ENCODE measurements around the gene BEGAIN. TPM values are rescaled to one million over a fixed set of nuclear protein-coding genes. Genes with fewer than 3 reads are reported as not detected.

The BEGAIN gene
- total RNA-seq, 6 experiments from 2014 or later, result 0.05 to 0.20 (median 0.14) TPM; not detected in 1

- Mint-ChIP-seq H3K9me3 (no peaks in the 10 kb centered on the region), H3K27me3 (ENCODE audit: insufficient read depth) (peaks cover 52% of the 10 kb centered on the region), H3K27ac (no peak overlapping the region), H3K36me3 (ENCODE audit: low read depth) (no peaks in the 10 kb centered on the region), H3K4me3 (no peak overlapping the region), H3K4me1 (ENCODE audit: low read depth) (no peaks in the 10 kb centered on the region)
- no peak for TF ChIP-seq CTCF (IDR thresholded peaks at IDR 0.05)
- no peak for DNase-seq
Measured at GRCh38 chr14:100566586-100566985, 20.6 kb downstream of the BEGAIN start.

- Mint-ChIP-seq H3K27me3 (ENCODE audit: insufficient read depth) (peaks cover 49% of the 10 kb centered on the region), H3K36me3 (ENCODE audit: low read depth) (no peaks in the 10 kb centered on the region), H3K4me1 (ENCODE audit: low read depth) (no peaks in the 10 kb centered on the region), H3K27ac (no peak overlapping the region), H3K4me3 (no peak overlapping the region), H3K9me3 (no peaks in the 10 kb centered on the region)
- DNase-seq, result no peak
- TF ChIP-seq CTCF (IDR thresholded peaks at IDR 0.05), result no peak
Measured at GRCh38 chr14:100566119-100566518, 21.1 kb downstream of the BEGAIN start.

- Mint-ChIP-seq H3K9me3 (no peaks in the 10 kb centered on the region), H3K27me3 (ENCODE audit: insufficient read depth) (peaks cover 48% of the 10 kb centered on the region), H3K4me3 (no peak overlapping the region), H3K27ac (no peak overlapping the region), H3K36me3 (ENCODE audit: low read depth) (no peaks in the 10 kb centered on the region), H3K4me1 (ENCODE audit: low read depth) (no peaks in the 10 kb centered on the region)
- no peak for TF ChIP-seq CTCF (IDR thresholded peaks at IDR 0.05)
- no peak for DNase-seq
Measured at GRCh38 chr14:100565650-100566049, 21.6 kb downstream of the BEGAIN start.

GRCh38 chr14:100564512-100564911 lies 22.7 kb downstream of the BEGAIN start:
- H3K4me3 Mint-ChIP-seq, result no peak overlapping the region
- H3K36me3 Mint-ChIP-seq (ENCODE audit: low read depth), result no peaks in the 10 kb centered on the region
- no peaks in the 10 kb centered on the region for H3K9me3 Mint-ChIP-seq
- H3K27me3 Mint-ChIP-seq (ENCODE audit: insufficient read depth), result peaks cover 50% of the 10 kb centered on the region
- H3K4me1 Mint-ChIP-seq (ENCODE audit: low read depth), result no peaks in the 10 kb centered on the region
- no peak for TF ChIP-seq CTCF (IDR thresholded peaks at IDR 0.05)
- no peak for DNase-seq
- no peak overlapping the region for H3K27ac Mint-ChIP-seq

GRCh38 chr14:100562751-100563150 lies 24.5 kb downstream of the BEGAIN start:
- H3K36me3 Mint-ChIP-seq (ENCODE audit: low read depth), result no peaks in the 10 kb centered on the region
- H3K9me3 Mint-ChIP-seq, result no peaks in the 10 kb centered on the region
- DNase-seq, result no peak
- H3K27me3 Mint-ChIP-seq (ENCODE audit: insufficient read depth), result peaks cover 53% of the 10 kb centered on the region
- no peak overlapping the region for H3K27ac Mint-ChIP-seq
- no peak for TF ChIP-seq CTCF (IDR thresholded peaks at IDR 0.05)
- H3K4me1 Mint-ChIP-seq (ENCODE audit: low read depth), result no peaks in the 10 kb centered on the region
- H3K4me3 Mint-ChIP-seq, result no peak overlapping the region

- H3K27me3 Mint-ChIP-seq (ENCODE audit: insufficient read depth), result peaks cover 49% of the 10 kb centered on the region
- no peaks in the 10 kb centered on the region for H3K36me3 Mint-ChIP-seq (ENCODE audit: low read depth)
- no peaks in the 10 kb centered on the region for H3K9me3 Mint-ChIP-seq
- no peak for TF ChIP-seq CTCF (IDR thresholded peaks at IDR 0.05)
- no peak overlapping the region for H3K4me3 Mint-ChIP-seq
- DNase-seq, result no peak
- no peak overlapping the region for H3K27ac Mint-ChIP-seq
- no peaks in the 10 kb centered on the region for H3K4me1 Mint-ChIP-seq (ENCODE audit: low read depth)
Measured at GRCh38 chr14:100561005-100561404, 26.2 kb downstream of the BEGAIN start.

Data from HFFc6 (cell line).